Glomerular visceral epithelial cell (primary cell): Measurements from ENCODE around the gene TMEM143.
"Not testable (repeated sequence)": the region's sequence is repeated elsewhere in the genome, so short reads cannot be mapped to it uniquely, and the experiment has no call there.

Experiments used
- DNase-seq: peaks from one replicate; pipeline ENCODE4 v3.0.0-alpha.2; 2016; ENCODE audit errors: extremely low spot score

Gene TMEM143

GRCh38 chr19:48296963-48297734 lies 66.6 kb downstream of the TMEM143 start:
- no peak for DNase-seq

- DNase-seq, result no peak
These were observed 68.3 kb downstream of the TMEM143 start for GRCh38 chr19:48295458-48295857.

DNA sequence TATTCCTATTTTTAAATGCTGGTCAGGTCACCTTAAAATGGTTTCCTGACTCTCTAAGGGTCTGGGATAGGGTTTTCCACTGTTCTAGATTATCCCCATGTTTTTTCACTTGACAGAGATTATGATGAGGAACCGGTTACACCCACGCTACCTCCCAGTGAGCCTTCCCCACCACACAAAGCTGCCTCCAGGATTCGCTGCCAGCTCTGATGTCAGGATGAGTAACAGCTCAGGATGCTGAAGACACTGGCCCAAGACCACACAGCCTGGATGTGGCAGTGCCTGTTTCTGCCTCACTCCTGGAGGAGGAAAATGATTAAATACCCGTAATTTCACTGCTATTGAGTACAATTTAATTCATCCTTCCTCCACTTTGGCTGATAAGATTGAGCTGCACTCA lies 70.9 kb downstream of the TMEM143 start:
- DNase-seq, result peak; percentile 60

DNA sequence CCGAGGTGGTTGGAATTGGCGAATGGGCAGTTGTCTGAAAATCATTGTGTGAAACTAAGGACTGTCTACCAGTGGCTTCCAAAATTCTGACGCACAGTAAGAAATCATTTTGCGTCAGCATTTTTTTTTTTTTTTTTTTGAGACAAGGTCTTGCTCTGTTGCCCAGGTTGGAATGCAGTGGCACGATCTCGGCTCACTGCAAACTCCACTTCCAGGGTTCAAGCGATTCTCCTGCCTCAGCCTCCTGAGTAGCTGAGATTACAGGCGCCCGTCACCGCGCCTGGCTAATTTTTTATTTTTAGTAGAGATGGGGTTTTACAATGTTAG lies 72.3 kb downstream of the TMEM143 start:
- DNase-seq, result not testable (repeated sequence)

DNA sequence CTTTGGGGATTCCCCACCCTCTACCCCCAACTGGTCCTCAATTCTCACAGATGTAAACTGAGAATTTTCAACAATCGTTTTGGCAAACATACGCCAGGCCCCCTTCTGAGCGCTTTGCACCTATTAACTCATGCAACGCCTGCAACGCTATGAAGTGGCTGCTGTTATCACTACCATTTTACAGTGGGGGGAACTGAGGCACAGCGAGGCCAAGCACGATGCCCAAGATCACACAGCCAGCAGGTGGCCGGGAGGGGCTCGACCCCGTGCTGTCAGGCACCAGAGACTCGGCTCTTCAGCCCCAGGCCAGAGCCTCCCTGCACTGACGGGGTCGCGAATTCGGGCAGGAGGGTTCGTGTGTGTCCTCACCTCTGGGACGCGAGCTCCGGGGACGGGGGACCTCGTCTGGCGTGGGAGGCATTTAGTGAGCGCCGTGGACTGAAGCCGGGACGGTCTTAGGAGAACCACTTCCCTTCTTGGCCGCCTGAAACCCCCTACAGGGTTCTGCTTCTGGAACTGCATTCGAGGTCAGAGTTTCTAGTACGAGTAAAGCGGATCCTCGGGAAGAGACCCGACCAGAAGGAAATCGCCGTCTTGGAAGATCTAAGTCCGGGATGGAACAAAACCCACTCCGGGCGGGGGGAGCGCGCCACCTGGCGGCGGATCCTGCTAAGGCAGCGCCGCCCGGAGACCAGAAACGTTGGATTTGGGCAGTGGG lies 72.8 kb downstream of the TMEM143 start:
- peak; percentile 83 for DNase-seq

DNA sequence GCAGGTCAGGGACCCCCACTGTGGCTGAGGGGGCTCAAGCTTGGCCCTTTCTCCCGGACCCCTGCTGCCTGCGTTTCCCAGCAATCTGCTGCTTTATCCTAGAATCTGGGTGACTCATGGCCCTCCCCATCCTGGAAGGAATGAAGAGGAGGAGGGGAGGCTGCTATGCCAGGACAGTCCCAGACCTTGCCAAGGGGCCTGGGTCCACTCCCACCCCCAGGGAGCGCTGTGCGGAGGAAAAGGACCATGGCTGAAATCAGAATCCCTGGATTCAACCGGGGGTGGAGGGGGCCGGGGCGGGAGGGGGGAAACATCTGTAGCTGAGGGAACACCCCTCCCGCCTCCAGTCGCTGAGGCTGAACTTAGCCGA lies 73.4 kb downstream of the TMEM143 start:
- peak; percentile 40 for DNase-seq

- DNase-seq, result no peak
These were observed 76.0 kb downstream of the TMEM143 start for GRCh38 chr19:48287748-48288147.

DNA sequence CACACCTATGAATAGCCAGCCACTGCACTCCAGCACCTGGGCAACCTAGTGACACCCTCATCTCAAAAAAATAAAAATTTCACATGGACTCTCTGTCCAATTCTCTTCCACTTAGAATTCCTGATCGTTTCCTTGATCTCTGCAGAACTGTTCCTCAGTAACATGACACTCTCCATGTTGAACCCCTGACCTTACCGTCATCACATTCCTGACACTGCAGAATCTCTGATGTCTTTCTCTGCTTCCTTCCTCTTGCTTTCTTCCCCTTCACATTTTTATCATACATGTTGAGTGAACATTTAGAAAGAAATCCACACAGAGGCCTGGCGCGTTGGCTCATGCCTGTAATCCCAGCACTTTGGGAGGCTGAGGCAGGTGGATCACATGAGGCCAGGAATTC lies 78.8 kb downstream of the TMEM143 start:
- no peak for DNase-seq

GRCh38 chr19:48283908-48284307 lies 79.8 kb downstream of the TMEM143 start:
- peak; percentile 44 for DNase-seq
